ENCODE data around the gene STEAP1B.

STEAP1B gene

DNA sequence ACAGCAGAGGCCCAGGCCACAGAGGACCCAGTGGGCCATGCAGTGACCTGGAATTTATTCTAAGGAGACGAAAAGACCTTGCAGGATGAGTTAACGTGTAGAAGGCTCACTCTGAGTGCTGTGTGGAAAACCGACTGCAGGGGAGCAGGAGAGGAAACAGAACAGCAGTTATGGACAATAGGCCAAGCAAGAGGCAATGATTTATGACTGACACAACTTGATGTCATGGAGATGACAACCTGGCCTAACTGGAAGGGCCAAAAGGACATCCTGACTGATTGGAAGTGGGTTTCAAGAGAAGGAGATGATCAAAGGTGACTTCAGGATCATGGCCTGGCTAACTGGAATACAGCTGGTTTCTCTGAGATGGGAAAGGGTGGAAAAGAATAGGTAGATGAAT is 72.9 kb downstream of the STEAP1B start:
- DNase-seq: no peak

DNA sequence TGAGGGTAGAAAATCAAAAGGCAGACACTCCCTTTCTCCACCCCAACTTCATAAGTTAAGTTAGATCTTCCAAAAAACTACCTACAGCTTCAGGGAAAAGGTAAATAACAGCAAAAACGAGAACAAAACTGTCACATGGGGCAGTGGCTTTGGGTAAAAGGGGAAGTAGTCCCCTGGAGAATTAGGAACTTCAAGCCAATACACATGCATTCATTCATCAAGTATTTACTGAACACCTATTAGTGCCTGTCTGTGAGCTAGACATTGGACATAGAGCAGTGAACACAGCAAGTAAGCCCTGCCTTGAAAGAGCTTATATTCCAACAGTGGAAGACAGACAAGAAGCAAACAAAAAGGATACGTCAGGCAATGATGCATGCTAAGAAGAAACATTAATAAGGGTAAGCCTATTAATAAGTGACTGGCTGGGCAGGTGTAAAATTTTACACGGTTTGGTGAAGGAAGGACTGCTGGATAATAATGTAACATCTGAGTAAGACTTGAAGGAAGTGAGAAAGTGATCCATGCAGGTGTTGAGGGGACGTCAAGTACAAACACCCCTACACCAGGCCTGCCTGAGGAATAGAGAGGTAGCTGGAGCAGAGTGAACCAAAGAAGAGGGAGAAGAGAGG is 73.4 kb downstream of the STEAP1B start:
- DNase-seq: no peak

DNA sequence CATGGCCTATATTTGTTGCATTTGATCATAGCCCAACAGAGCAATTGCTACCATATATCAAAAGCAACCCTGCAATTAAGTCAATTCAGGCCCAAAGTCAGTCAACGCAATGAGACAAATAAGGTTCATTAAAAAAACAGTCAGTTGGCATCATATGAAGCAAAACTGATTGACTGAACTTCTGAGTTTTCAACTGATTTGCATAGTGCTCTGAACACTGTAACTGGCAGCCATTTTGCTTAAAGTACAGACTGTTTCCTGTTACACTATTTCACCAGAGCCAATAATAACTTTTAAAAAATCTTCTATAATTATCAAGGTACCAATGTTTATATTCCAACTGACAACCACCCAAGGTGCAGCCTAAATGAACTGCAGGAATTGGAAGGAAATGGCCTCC is 74.6 kb downstream of the STEAP1B start:
- DNase-seq: no peak

DNA sequence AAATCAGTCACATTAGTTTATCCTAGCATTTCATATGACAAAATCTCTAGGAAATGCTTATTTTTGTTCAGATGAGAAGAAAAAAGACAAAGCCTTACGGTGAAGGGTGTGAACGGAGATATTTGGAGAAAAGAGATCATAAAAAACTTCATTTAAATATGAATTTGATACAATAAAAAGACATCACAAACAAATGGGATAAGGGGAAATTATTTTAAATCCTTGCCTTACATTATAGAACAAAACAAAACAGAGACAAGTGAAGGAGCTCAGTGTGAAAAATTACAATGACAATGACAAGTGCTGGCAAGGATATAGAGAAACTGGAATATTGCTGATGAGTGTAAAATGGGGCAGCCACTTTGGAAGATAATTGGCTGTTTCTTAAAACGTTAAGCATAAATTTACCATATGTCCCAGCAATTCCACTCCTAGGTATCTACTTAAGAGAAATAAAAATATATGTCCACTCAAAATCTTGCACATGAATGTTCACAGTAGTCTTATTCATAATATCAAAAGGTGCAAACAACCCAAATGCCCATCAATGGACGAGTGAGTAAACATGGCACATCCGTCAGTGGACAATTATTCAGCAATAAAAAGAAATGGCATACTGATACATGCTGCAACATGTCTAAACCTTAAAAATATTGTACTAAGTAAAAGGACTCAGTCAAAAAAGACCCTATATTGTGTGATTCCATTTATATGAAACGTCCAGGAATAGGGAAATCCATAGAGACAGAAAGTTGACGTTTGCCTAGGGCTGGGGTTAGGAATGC is 77.0 kb downstream of the STEAP1B start:
- no peak for DNase-seq

GRCh38 chr7:22420973-22421635 is 78.9 kb downstream of the STEAP1B start:
- no peak for DNase-seq

DNA sequence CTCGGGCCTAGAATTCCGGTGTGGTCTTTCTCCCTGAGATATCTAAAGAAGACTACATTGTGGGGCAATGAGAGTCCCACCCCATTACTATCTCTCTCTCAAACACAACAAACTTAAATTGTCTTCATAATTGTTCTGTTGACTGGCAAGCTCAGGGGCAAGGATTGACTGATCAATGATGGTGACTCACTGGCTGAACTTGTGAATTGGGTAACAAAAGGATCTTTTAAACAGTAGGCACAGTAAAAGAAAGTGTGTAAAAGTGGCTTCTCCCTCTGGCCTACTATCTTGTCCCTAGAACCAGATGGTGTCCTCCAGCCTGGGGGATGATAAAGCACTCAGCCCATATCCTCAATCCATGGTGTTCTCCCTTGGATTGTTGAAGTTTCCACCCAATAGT is 80.0 kb downstream of the STEAP1B start:
- no peak for DNase-seq

DNA sequence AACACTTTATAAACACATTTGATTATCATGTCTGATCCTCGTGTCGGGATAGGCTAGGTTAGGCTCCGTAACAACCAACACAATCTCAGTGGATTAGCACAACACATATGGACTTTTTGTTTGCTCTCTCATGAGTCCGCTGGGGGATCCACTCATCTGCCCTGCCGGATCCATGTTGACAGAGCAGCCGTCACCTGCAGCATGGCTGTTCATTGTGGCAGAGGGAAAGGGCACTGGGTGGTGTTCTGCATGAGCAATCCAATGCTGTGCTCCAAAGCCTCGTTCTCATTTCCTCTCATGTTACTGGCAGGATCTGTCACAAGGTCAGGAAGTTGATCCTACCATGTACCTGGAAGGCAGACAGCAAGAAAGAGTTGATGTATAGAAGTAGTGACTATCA is 80.5 kb downstream of the STEAP1B start:
- no peak for DNase-seq

DNA sequence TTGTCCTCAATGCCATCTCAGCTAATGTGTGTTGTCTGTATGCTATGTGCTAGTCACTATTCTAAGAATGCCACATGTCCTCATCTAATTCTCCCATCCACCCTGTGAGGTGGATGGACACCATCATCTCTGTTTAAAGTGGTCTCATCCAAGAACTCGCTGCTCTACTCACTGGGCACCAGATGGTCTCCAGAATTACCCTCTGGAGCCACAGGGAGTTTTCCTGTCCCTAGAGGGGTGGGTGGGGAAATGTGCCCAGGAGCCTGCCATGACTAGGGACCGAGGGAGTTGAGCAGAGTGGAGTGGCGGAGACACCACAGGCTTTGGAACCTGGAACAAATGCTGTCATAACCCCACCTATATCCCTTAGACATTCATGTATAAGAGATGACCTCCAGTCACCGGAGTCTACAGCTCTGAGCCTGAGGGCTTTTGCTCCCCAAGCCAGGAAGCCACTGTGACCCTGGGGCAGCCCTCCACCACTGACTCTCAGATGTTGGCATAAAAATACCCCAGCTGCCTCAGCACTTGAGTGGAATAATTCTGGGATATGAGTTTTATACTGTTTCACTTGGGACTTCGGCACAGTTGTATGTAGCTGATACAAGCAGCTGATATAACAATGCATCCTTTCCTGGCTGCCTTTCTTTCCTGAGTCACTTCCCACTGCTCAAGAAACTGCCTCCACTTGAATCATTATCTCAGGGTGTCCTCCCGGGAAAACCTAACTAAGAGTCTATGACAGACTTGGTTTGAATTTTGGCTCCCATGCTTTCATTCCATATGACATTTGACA is 81.5 kb downstream of the STEAP1B start:
- DNase-seq: no peak

DNA sequence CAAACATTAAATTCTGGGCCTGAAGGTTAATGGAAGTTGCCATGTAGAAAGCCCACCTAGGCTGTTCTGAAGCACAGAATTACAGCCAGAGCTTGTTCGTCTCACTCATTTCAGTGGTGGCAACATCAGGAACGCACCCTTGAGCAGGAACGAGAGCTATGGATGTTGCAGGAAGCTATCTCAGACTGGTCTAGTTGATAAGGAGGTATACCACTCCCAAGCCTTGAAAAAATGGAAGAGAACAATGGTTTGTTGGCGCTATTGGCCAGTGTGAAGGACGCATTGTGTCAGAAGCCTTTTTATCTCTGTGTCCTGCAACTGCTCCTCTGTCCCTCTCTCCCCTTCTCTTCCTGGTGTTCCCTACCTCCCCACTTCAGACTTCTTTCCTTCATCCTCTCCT is 82.1 kb downstream of the STEAP1B start:
- no peak for DNase-seq

DNA sequence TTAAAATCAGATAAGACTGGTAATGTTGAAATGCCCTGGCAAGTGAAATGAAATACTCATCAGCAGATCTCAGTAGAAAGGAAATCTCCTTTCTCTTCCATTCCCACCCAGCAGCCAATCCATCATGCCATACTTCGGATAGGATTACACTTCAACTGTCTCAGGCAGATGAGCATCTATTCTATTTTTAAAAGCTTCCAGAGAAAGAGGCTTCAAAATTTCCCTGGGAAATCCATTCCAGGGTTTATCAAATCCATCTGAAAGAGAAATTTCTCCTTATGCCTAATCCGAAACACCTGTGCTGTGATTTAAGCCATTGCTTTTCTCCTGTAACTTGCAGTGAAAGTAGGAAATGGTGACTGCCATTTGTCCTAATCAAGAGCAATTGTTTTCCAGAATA is 82.6 kb downstream of the STEAP1B start:
- DNase-seq: no peak

GRCh38 chr7:22414424-22414823 is 85.6 kb downstream of the STEAP1B start:
- DNase-seq: no peak

DNA sequence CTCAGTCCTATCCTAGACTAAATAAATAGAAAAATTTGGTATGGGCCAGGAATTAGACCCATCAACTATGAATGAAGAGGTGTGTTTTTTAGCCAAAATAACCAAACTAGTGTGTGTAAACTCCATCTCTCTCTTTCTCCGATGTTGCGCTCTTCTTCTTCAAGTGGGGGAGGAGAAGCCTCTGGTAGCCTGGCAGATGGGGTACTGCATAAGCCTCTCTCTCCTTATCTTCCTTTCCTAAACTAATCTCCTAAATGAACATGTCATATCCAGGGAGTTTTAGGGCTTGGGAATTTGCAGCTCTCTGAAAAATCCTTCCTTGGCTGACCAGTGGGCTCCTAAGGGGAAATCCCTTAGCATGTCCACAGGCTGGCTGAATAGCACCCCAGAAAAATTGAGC is 86.8 kb downstream of the STEAP1B start:
- no peak for DNase-seq

DNA sequence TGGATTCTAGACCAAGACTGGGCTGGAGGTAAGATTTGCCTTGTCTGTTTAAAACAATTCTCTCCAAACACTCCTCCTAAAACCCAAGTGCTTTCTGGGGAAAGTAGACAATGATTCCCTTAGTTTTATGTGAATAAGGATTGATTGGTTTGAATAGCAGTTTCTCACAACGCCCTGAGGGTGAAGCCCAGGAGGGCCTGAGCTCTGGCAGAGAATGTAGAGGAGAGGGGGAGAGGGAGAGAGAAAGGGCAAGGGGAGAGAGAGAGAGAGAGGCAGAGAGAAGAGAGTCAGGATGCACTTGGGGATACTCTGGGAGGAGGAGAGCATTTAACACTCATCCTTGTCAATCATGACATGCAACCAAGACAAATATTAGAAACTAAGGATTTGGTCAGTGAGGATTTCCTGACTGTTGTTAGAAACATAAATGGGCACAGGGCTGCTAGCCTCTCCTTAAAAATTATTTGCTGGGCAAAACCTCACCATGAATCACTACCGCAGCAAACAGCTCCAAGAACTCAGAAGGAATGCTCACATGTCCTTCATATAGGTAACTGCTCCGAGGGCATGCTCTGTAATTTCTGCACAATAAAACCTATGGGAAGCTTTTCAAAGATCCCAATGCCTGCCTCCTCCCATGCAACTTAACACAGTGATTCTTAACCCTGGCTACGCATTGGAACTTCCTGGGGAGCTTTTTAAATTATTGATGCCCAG is 87.9 kb downstream of the STEAP1B start:
- DNase-seq: peak; percentile 26

- DNase-seq: no peak
Observed at GRCh38 chr7:22406715-22407114, 93.3 kb downstream of the STEAP1B start.

DNA sequence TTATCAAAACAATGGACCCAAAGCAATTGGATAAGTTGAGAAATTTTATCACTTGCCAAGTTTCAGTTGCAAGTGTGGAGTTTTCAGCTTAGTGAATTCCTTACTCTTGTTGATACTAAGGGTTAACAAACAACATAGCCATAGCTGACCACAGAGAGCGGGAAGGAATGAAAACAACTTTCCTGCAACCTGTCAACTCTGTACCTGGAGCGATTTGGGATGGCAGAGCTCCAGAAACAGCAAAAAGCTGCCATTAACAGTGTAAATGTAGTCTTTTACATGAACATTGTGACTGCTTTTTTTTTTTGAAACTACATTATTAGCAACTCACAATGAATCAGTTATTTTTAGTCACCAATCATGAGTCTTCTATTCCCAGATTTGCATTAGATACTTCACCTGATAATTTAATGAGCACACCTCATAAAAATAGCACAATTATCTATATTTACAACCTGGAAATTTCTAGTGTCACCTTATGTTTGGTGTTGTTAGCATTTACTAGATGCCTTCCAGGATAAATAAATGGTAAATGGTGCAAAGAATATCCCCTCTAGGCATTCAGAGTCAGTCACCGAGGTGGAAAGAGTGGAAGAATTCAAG is 95.5 kb downstream of the STEAP1B start:
- no peak for DNase-seq

- no peak for DNase-seq
Observed at GRCh38 chr7:22403344-22403743, 96.6 kb downstream of the STEAP1B start.

DNA sequence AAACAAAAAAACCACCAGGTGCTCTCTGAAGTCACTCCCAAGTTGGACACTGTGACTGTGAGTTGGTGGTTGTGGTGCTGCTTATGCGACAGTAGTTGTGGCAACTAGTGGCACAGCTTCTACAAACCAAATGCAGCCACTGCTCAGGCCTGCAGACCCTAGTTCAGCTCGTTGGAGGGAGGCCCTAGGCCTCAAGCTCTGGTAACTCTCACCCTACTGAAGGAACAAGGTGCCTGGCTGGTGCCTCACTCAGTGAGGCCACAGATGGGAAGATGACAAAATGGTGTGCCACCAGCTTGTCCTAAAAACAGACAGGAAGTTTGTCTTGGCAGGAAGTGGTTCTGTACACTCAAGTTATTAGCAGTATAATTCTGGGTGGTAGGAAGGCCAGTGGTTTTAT is 97.7 kb downstream of the STEAP1B start:
- no peak for DNase-seq

- no peak for DNase-seq
Observed at GRCh38 chr7:22400936-22401553, 98.9 kb downstream of the STEAP1B start.

GRCh38 chr7:22400150-22400814 is 99.7 kb downstream of the STEAP1B start:
- no peak for DNase-seq

DNA sequence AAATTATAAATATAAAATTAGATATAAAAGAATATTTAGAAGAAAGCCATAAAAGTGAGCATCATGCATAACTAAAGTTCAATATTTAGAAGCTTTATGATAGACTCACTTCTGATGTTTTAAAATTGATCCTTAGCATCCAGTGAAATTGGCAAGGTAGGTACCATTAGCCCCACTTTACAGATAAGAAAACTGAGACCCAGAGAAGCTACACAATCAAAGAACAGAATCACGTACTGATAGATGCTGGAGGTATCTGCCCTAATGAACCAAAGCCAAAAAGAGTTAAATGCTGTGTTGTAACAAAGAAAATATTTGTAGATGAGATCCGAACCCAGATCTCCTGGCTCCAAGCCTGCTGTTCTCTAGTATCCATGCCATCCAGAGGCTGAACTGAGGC is 100.4 kb downstream of the STEAP1B start:
- no peak for DNase-seq

- DNase-seq: no peak
Observed at GRCh38 chr7:22399091-22399490, 100.9 kb downstream of the STEAP1B start.
